Stimulated activated CD4-positive, alpha-beta T cell treated with anti-CD3 and anti-CD28 coated beads, Interleukin-4, amount 100 ng/mL, for 1 hour (primary cell): ENCODE data around the gene NUP50.
"Not testable (repeated sequence)": the region's sequence is repeated elsewhere in the genome, so short reads cannot be mapped to it uniquely, and the experiment has no call there.

Experiments
- DNase-seq: peaks from one replicate; pipeline ENCODE4 v3.0.0-alpha.2; 2020

The NUP50 gene

GRCh38 chr22:45162531-45162930 lies 1.2 kb upstream of the NUP50 start:
- DNase-seq, result no peak

- DNase-seq, result no peak
These were observed 650 bp upstream of the NUP50 start for GRCh38 chr22:45163099-45163450.

- DNase-seq, result peak; percentile 52
These were observed 754 bp downstream of the NUP50 start for GRCh38 chr22:45164270-45165088.

- DNase-seq, result no peak
These were observed 3.2 kb downstream of the NUP50 start for GRCh38 chr22:45166932-45167331.

DNA sequence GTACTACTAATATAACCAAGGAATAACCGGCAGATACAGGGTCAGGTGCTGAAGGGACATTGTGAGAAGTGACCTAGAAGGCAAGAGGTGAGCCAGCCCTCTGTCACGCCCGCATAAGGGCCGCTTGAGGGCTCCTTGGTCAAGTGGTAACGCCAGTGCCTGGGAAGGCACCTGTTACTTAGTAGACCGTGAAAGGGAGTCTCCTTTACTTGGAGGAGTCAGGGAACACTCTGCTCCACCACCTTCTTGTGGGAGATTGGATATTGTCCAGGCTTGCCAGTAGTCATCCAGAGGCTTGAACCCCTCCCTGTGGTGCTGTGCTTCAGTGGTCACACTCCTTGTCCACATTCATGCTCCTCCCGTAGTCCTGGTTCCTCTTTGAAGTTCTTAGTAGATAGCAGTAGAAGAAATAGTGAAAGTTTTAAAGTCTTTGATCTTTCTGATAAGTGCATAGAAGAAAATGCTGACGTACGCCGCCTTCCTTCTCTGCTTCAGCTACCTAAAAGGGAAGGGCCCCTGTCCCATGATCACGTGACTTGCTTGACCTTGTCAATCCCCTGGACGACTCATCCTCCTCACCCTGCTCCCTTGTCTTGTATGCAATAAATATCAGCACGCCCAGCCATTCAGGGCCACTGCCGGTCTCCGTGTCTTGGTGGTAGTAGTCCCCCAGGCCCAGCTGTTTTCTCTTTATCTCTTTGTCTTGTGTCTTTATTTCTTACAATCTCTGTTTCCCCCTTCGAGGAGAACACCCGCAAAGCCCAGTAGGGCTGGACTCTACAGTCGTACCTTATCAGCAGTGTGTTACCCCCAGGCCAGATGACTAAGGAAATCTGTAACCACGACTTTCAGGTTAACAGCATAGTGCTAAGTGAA lies 6.1 kb downstream of the NUP50 start:
- DNase-seq, result no peak

- no peak for DNase-seq
These were observed 8.1 kb downstream of the NUP50 start for GRCh38 chr22:45171830-45172229.

DNA sequence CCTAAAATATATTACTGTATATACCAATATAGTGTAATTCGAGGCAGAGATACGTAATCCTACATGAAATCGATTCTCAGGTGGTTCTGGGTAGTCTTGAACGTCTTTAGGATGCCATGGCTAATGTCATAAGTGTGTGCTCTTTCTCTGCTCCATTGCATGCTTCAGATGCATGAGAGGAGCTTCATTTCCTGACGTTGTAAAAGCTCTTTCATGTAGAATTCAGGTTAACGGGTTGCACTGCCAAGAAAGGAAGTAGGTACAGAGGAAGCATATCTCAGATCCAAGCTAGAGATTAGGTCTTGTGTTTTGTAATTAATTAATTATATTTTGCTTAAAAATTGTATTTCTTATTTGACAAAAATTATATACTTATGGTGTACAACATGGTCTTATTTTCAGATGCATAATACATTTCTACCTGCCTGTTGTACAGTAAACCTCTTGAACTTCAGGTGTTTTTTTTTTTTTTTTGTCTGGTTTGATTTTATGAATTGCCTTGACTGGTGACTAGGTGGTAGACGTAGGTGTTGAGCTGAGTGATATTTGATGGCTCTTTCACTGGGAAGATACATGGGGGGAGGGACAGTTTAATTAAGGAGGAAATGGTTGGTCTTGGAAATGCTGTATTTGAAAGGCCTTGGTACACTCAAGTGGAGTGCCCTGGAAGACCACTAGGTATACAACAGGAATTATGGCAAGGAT lies 9.3 kb downstream of the NUP50 start:
- DNase-seq, result no peak

DNA sequence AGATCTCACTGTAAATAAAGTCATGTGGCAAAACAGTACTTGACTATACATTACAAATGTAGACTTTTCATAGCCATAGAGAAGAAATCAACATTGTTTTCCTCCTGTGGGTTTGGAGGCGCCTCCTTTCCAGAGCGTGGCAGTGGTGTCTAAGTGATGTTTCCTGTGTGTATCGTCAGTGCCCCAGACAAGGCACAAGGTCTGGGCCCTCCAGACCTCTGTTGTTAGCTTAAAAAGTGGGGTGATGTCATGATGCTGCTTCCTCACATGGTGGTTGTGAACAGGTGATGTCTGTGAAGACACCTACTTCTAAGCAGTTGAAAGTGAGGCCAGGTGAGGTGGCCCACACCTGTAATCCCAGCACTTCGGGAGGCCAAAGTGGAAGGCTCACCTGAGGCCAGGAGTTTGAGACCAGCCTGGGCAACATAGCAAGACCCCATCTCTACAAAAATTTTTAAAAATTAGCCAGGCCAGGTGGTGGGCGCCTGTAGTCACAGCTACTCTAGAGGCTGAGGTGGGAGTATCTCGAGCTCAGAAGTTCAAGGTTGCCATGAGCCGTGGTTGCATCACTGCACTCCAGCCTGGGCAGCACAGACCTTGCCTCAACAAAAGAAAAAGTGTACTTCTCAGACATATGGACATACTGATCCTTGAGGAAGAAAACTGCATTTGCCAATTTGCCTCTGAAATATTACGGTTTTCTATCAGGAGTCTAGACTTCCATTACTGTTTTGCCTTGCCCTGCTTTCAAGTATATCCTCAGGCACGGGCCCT lies 15.7 kb downstream of the NUP50 start:
- no peak for DNase-seq

GRCh38 chr22:45180146-45180679 lies 16.5 kb downstream of the NUP50 start:
- DNase-seq, result no peak

DNA sequence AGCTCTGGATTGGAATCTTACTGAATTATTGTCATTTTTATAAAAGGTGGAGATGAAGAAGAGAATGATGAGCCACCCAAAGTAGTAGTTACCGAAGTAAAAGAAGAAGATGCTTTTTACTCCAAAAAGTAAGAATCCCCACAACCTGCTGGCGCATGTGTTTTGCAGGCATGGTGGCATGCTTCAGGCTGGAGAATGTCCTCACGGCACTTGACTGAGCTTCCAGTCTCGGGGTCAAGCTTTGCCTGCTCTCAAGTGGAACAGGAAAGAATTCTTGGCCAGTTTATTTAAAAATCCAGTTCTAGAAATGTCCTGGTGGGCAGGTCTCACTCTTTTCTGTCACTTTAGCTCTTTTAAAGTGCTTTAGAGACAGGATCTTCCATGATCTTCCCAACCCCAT lies 17.5 kb downstream of the NUP50 start:
- no peak for DNase-seq

DNA sequence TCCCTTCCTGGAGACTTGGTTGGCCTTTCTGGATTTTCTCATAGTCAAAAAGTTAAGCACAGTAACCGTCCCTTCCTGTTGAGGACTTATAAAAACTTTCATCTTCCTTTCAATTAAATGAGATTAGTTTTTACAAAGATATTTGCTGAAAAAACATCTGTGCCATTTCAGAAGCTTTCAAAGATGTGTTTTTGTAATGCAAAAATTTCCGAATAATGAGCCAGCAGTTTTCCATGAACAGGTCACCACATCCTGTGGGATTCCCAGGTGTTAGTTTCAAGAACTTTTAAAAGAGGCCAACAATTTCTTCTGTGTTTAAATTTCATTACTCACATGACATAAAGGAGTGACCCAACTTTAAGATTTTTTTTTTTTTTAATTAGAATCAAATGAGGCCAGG lies 18.0 kb downstream of the NUP50 start:
- no peak for DNase-seq

GRCh38 chr22:45183974-45184373 lies 20.2 kb downstream of the NUP50 start:
- DNase-seq, result no peak

- DNase-seq, result no peak
These were observed 22.2 kb downstream of the NUP50 start for GRCh38 chr22:45185718-45186514.

DNA sequence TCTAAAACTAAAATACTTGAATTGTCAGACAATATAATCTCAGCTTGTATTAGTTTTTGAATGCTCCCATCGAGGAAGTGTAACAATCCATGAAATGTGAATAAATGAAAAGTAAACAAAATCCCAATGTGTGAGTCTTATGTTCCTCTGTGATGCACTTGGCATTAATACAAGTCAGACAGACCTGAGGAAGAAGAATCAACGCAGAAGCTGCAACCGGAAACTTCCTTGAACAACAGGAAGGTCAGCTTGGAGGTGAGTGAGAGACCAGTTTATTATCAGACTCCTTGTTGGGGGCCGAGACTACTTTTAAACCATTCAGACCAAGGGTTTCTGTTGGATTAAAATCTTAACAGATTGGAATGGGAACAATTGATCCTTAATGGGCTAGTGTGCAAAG lies 24.2 kb downstream of the NUP50 start:
- no peak for DNase-seq

- DNase-seq, result no peak
These were observed 25.1 kb downstream of the NUP50 start for GRCh38 chr22:45188779-45189178.

GRCh38 chr22:45190202-45190872 lies 26.6 kb downstream of the NUP50 start:
- DNase-seq, result no peak

DNA sequence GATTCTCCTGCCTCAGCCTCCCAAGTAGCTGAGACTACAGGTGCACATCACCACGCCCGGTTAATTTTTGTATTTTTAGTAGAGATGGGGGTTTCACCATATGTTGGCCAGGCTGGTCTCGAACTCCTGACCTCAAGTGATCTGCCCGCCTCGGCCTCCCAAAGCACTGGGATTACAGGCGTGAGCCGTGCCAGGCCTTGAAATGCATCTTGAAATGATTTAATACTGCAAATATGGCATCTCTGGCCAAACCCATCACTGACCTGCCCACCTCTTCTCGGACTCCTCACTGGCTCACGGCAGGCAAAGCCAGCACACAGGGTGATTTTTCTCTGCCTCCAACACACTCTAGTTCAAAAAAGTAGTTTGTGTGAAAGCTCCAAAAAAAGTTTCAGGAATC lies 28.0 kb downstream of the NUP50 start:
- not testable (repeated sequence) for DNase-seq

DNA sequence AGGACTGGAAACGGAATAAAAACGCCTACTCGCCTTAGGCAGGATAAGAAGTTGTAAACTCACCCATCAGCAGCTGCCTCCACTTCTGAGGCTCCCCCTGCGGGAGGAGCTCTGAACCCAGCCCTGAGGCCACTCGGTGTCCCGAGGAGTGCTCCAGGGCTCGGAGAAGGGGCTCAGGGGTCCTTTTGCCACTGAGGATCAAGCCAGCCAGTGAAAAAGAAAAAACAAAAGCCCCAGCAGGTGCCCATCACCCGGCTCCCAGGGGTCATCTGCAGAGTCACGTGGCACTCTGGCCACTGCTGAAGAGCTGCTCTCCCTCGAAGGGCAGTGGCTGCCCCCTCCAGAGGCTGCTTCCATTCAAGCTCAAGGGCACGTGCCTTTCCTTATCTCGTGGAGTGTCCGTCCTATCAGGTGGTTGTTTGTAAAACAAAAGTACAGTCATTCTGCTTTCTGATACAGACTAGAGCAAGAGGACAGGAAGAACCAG lies 29.0 kb downstream of the NUP50 start:
- no peak for DNase-seq

DNA sequence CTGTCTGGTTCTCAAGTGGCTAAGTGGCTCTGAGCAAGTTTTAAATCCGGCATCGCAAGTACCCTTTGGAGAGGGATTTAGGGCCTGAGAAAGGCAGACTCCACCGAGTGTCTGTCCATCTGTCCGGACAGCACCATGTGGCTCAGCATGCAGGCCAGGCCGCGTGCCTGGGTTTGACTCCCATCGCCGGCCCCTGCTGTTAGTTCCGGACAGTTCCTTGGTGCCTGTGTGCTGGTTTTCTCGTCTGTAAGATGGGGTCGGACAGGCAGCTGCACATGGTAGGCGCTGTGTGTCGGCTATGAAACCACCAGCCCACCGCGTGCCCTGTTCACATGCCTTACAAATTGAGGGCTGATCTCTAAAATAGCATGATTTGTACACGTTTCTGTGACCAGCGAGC lies 31.0 kb downstream of the NUP50 start:
- DNase-seq, result no peak

GRCh38 chr22:45195616-45196015 lies 31.9 kb downstream of the NUP50 start:
- DNase-seq, result no peak

- no peak for DNase-seq
These were observed 32.6 kb downstream of the NUP50 start for GRCh38 chr22:45196308-45196707.
